ENCODE results near the gene EFHC1.

DNA sequence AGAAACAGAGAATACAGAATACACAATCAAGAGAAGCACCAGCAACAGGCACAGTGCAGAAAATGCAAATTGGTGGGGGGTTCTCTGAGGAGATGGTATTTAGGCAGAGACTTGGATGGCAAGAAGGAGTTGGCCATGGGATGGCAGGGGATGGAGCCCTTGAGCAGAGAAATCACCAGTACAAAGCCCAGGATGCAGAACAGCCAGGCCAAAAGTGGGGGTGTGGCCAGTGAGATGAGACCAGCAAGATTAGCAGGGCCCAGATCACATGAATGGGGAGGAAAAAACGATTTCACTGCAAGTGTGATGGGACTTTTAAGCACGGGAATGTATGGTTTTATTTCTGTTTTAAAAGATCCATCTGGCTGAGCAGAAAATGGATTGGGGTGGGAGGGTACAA, 93.3 kb downstream of the EFHC1 start:
- TF ChIP-seq, protein P1, sequence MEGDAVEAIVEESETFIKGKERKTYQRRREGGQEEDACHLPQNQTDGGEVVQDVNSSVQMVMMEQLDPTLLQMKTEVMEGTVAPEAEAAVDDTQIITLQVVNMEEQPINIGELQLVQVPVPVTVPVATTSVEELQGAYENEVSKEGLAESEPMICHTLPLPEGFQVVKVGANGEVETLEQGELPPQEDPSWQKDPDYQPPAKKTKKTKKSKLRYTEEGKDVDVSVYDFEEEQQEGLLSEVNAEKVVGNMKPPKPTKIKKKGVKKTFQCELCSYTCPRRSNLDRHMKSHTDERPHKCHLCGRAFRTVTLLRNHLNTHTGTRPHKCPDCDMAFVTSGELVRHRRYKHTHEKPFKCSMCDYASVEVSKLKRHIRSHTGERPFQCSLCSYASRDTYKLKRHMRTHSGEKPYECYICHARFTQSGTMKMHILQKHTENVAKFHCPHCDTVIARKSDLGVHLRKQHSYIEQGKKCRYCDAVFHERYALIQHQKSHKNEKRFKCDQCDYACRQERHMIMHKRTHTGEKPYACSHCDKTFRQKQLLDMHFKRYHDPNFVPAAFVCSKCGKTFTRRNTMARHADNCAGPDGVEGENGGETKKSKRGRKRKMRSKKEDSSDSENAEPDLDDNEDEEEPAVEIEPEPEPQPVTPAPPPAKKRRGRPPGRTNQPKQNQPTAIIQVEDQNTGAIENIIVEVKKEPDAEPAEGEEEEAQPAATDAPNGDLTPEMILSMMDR (IDR thresholded peaks at IDR 0.05; ENCODE audit: low read depth, low read length, missing input control): no peak
- no peak for TF ChIP-seq RAD21 (IDR thresholded peaks at IDR 0.05)
